ENCODE results near the gene MKS1. TPM values are rescaled to one million over a fixed set of nuclear protein-coding genes. Genes with fewer than 3 reads are reported as not detected.

The MKS1 gene
- polyA plus RNA-seq, 2 of the 4 experiments (the other 2 are of a cell fraction) = 16.2 to 18.6 TPM

DNA sequence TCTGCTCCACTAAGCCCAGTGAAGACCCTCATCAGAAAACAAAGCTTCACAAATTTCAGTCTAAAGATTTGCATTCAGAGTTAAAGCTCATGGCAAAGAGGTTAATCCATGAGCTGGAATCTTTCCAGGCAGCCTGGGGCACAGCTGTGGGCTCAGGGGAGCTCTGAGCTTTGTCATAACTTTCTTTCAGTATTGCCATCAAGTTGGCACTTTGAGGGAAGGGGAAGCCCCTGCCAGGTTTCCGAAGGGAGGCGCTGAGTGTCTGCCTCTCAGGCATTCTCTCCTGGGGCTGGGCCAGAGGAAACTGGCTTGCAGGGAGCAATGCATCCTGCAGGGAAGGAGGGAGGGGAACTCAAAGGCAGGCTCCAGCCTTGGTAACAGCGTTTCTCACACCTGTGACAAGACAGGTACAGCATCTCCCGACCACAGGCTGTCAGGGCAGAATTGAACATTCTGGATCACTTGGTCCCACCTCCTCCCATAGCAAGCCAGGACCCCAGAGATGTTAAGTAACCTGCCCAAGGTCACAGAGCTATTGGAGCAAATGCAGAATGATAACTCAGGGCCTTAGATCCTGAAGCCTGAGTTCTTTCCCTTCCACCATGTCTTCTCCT is 23.2 kb upstream of the MKS1 start:
- no peak for TF ChIP-seq NR3C1 (IDR thresholded peaks at IDR 0.05)
- TF ChIP-seq HOXB13 (CRISPR knock-in tag; IDR thresholded peaks at IDR 0.05; ENCODE audit: low read depth) = no peak
- TF ChIP-seq, protein P1, sequence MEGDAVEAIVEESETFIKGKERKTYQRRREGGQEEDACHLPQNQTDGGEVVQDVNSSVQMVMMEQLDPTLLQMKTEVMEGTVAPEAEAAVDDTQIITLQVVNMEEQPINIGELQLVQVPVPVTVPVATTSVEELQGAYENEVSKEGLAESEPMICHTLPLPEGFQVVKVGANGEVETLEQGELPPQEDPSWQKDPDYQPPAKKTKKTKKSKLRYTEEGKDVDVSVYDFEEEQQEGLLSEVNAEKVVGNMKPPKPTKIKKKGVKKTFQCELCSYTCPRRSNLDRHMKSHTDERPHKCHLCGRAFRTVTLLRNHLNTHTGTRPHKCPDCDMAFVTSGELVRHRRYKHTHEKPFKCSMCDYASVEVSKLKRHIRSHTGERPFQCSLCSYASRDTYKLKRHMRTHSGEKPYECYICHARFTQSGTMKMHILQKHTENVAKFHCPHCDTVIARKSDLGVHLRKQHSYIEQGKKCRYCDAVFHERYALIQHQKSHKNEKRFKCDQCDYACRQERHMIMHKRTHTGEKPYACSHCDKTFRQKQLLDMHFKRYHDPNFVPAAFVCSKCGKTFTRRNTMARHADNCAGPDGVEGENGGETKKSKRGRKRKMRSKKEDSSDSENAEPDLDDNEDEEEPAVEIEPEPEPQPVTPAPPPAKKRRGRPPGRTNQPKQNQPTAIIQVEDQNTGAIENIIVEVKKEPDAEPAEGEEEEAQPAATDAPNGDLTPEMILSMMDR (IDR thresholded peaks at IDR 0.05) = no peak
- TF ChIP-seq, protein P2, sequence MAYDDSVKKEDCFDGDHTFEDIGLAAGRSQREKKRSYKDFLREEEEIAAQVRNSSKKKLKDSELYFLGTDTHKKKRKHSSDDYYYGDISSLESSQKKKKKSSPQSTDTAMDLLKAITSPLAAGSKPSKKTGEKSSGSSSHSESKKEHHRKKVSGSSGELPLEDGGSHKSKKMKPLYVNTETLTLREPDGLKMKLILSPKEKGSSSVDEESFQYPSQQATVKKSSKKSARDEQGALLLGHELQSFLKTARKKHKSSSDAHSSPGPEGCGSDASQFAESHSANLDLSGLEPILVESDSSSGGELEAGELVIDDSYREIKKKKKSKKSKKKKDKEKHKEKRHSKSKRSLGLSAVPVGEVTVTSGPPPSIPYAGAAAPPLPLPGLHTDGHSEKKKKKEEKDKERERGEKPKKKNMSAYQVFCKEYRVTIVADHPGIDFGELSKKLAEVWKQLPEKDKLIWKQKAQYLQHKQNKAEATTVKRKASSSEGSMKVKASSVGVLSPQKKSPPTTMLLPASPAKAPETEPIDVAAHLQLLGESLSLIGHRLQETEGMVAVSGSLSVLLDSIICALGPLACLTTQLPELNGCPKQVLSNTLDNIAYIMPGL (CRISPR knock-in tag; IDR thresholded peaks at IDR 0.05; ENCODE audit: borderline replicate concordance) = no peak
- TF ChIP-seq EHF (CRISPR knock-in tag; IDR thresholded peaks at IDR 0.05) = no peak
- TF ChIP-seq, protein P3, sequence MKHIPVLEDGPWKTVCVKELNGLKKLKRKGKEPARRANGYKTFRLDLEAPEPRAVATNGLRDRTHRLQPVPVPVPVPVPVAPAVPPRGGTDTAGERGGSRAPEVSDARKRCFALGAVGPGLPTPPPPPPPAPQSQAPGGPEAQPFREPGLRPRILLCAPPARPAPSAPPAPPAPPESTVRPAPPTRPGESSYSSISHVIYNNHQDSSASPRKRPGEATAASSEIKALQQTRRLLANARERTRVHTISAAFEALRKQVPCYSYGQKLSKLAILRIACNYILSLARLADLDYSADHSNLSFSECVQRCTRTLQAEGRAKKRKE (CRISPR knock-in tag; IDR thresholded peaks at IDR 0.05; ENCODE audit: low read depth) = no peak
- TF ChIP-seq BHLHE40 (IDR thresholded peaks at IDR 0.05; ENCODE audit: low read depth, low read length) = no peak
- TF ChIP-seq GATA3 (IDR thresholded peaks at IDR 0.05; ENCODE audit: borderline replicate concordance) = no peak
- TF ChIP-seq, protein P4, sequence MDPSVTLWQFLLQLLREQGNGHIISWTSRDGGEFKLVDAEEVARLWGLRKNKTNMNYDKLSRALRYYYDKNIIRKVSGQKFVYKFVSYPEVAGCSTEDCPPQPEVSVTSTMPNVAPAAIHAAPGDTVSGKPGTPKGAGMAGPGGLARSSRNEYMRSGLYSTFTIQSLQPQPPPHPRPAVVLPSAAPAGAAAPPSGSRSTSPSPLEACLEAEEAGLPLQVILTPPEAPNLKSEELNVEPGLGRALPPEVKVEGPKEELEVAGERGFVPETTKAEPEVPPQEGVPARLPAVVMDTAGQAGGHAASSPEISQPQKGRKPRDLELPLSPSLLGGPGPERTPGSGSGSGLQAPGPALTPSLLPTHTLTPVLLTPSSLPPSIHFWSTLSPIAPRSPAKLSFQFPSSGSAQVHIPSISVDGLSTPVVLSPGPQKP (IDR thresholded peaks at IDR 0.05; ENCODE audit: low read depth, low read length) = no peak
- TF ChIP-seq RNF2 (IDR thresholded peaks at IDR 0.05; ENCODE audit: borderline replicate concordance, low read depth) = no peak
- no peak for TF ChIP-seq ZFP36 (IDR thresholded peaks at IDR 0.05; ENCODE audit: borderline replicate concordance, partially characterized antibody)
- no peak for TF ChIP-seq SREBF2 (IDR thresholded peaks at IDR 0.05)
- TF ChIP-seq HOXB5 (CRISPR knock-in tag; IDR thresholded peaks at IDR 0.05) = no peak
- TF ChIP-seq ESRRA (IDR thresholded peaks at IDR 0.05; ENCODE audit: borderline replicate concordance, low read length) = no peak
- no peak for TF ChIP-seq FOSL2 (IDR thresholded peaks at IDR 0.05)
- no peak for TF ChIP-seq FOSL2 (CRISPR knock-in tag; IDR thresholded peaks at IDR 0.05)
- no peak for TF ChIP-seq CHD4 (IDR thresholded peaks at IDR 0.05; ENCODE audit: borderline replicate concordance)
- no peak for TF ChIP-seq TP53 (CRISPR knock-in tag; IDR thresholded peaks at IDR 0.05)
- TF ChIP-seq, protein P5, sequence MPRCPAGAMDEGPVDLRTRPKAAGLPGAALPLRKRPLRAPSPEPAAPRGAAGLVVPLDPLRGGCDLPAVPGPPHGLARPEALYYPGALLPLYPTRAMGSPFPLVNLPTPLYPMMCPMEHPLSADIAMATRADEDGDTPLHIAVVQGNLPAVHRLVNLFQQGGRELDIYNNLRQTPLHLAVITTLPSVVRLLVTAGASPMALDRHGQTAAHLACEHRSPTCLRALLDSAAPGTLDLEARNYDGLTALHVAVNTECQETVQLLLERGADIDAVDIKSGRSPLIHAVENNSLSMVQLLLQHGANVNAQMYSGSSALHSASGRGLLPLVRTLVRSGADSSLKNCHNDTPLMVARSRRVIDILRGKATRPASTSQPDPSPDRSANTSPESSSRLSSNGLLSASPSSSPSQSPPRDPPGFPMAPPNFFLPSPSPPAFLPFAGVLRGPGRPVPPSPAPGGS (IDR thresholded peaks at IDR 0.05) = no peak
- TF ChIP-seq CBX8 (IDR thresholded peaks at IDR 0.05) = no peak
- Histone ChIP-seq H3K4me3 (no peak overlapping the region), H3K9me3 (no peaks in the 10 kb centered on the region), H3K27ac (no peak overlapping the region), H3K4me2 (no peak overlapping the region), H3K4me1 (no peaks in the 10 kb centered on the region)
- ChIA-PET POLR2A (no interaction called here), CTCF (interaction anchor here (0.8 to 2.4 kb wide), 7 partner anchors 8 to 206 kb away, joined by 3 to 11 read pairs (median 3); partner anchors contain the start of gene RNF43)
- WGBS (ENCODE audit: missing lambda C conversion rate) = 0% methylated on average over 4 of the region's 4 CpGs
- DNase-seq (ENCODE audit: low read depth in 1 of 2, low spot score in 1 of 2) (no peak), ATAC-seq (no peak), FAIRE-seq (no peak)

DNA sequence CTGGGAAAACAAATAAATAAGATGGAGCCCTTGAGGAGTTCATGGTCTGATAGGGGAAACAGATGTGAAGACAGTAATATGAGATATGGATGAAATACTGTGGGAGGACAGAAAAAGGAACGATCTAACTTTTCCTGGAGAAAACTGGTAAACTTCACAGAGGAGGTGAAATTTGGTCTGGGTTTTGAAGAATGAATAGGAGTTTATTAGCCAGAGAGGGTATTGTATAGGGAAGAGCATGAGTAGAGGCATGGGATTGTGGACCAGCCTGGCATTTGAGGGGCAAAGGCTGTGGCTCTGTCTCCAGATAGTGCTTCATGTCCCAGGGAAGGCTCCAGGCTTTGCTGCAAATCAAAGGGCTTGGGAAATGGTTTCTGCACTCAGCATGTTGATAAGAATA is 20.9 kb upstream of the MKS1 start:
- DNase-seq (ENCODE audit: low read depth in 1 of 2, low spot score in 1 of 2) = no peak
- no peak for FAIRE-seq
- 39% methylated on average over 1 of the region's 1 CpG for WGBS (ENCODE audit: missing lambda C conversion rate)
- ChIA-PET CTCF (interaction anchor here (4.3 to 5.7 kb wide), 2 partner anchors 9 to 12 kb away, joined by 23 to 68 read pairs; no protein-coding TSS in a partner anchor), POLR2A (no interaction called here)
- Histone ChIP-seq H3K4me3 (no peak overlapping the region), H3K27ac (no peak overlapping the region), H3K4me1 (no peaks in the 10 kb centered on the region), H3K9me3 (no peaks in the 10 kb centered on the region), H3K4me2 (no peak overlapping the region)
- no peak for ATAC-seq
- no peak for TF ChIP-seq MYC (IDR thresholded peaks at IDR 0.05; ENCODE audit: borderline replicate concordance, low read length)
- no peak for TF ChIP-seq HOXA7 (CRISPR knock-in tag; IDR thresholded peaks at IDR 0.05)
- TF ChIP-seq BHLHE40 (IDR thresholded peaks at IDR 0.05; ENCODE audit: low read depth, low read length) = no peak
